HS-27A (cell line): Measurements from ENCODE around the gene SUMO4.

Experiments used
- DNase-seq: peaks from one replicate; pipeline ENCODE4 v3.0.0-alpha.2; 2012; ENCODE audit warnings: low read depth, missing footprints

SUMO4 gene

GRCh38 chr6:149389509-149390297 lies 10.4 kb upstream of the SUMO4 start:
- DNase-seq: no peak

- no peak for DNase-seq
Measured at GRCh38 chr6:149392093-149392492, 8.0 kb upstream of the SUMO4 start.

GRCh38 chr6:149392535-149392934 lies 7.5 kb upstream of the SUMO4 start:
- DNase-seq: no peak

- DNase-seq: no peak
Measured at GRCh38 chr6:149393002-149393679, 6.9 kb upstream of the SUMO4 start.

- no peak for DNase-seq
Measured at GRCh38 chr6:149395185-149395584, 4.9 kb upstream of the SUMO4 start.

- DNase-seq: no peak
Measured at GRCh38 chr6:149397384-149397783, 2.7 kb upstream of the SUMO4 start.

GRCh38 chr6:149403534-149403933 lies 3.5 kb downstream of the SUMO4 start:
- DNase-seq: no peak

GRCh38 chr6:149405823-149406765 lies 6.0 kb downstream of the SUMO4 start:
- no peak for DNase-seq

- DNase-seq: no peak
Measured at GRCh38 chr6:149409617-149410016, 9.6 kb downstream of the SUMO4 start.

GRCh38 chr6:149410557-149410956 lies 10.5 kb downstream of the SUMO4 start:
- no peak for DNase-seq

- no peak for DNase-seq
Measured at GRCh38 chr6:149414009-149414408, 13.9 kb downstream of the SUMO4 start.

GRCh38 chr6:149414821-149415220 lies 14.8 kb downstream of the SUMO4 start:
- no peak for DNase-seq

GRCh38 chr6:149419696-149420404 lies 19.8 kb downstream of the SUMO4 start:
- DNase-seq: no peak

- DNase-seq: no peak
Measured at GRCh38 chr6:149421132-149421531, 21.1 kb downstream of the SUMO4 start.

- no peak for DNase-seq
Measured at GRCh38 chr6:149422581-149422980, 22.5 kb downstream of the SUMO4 start.

- DNase-seq: no peak
Measured at GRCh38 chr6:149423964-149424440, 23.9 kb downstream of the SUMO4 start.

GRCh38 chr6:149425224-149425623 lies 25.2 kb downstream of the SUMO4 start:
- no peak for DNase-seq

GRCh38 chr6:149425754-149426153 lies 25.7 kb downstream of the SUMO4 start:
- DNase-seq: no peak

GRCh38 chr6:149428606-149429005 lies 28.5 kb downstream of the SUMO4 start:
- no peak for DNase-seq

GRCh38 chr6:149429427-149430360 lies 29.6 kb downstream of the SUMO4 start:
- no peak for DNase-seq
